Panc1 (cell line): Measurements from ENCODE around the gene GULP1. TPM values are rescaled to one million over a fixed set of nuclear protein-coding genes. Genes with fewer than 3 reads are reported as not detected.
A peak's percentile ranks its signal among the peaks of the same experiment; 100 is the strongest.

Source experiments
- ATAC-seq: fragments of 200-7000 bp; cut with Tn5 transposase; 2 replicates; pipeline ENCODE4 v1.9.1; 2020; ENCODE audit warnings: mild to moderate bottlenecking, moderate library complexity
- BruUV-seq: library from RNA; stranded (reverse); fragments of 400-500 nt; replicated peaks from 2 replicates; lab custom pipeline; 2021; lab: Mats Ljungman, UMichigan
- CTCF ChIA-PET: fragments of 300-600 bp; sonication (Branson Sonifier 250); formaldehyde crosslinking; loops from one replicate; lab custom pipeline; 2022; ENCODE audit warnings: antibody characterized with exemption; lab: Charles Lee
- POLR2A ChIA-PET: fragments of 300-600 bp; sonication (Branson Sonifier 250); formaldehyde crosslinking; loops from one replicate; lab custom pipeline; 2022; ENCODE audit warnings: antibody characterized with exemption; lab: Charles Lee
- DNase-seq: peaks from one replicate; pipeline ENCODE4 v3.0.0-alpha.2; 2010; ENCODE audit warnings: low read depth, low spot score
- H3K27ac ChIP-seq: 2 replicates; pipeline ENCODE4 v1.5.1; 2011; ENCODE audit warnings: mild to moderate bottlenecking, low read length, inconsistent platforms
- H3K27me3 ChIP-seq: fragments of 200-500 bp; sonication (Bioruptor generic); 2 replicates; pipeline ENCODE4 v1.6.0; 2014; ENCODE audit warnings: low read length, inconsistent platforms; ENCODE audit not compliant: control insufficient read depth, insufficient read depth
- H3K36me3 ChIP-seq: fragments of 200-500 bp; sonication (Bioruptor generic); 2 replicates; pipeline ENCODE4 v1.5.1; 2014; ENCODE audit warnings: inconsistent platforms, mild to moderate bottlenecking, low read length, moderate library complexity; ENCODE audit not compliant: control insufficient read depth, insufficient read depth
- H3K4me1 ChIP-seq: 2 replicates; pipeline ENCODE4 v1.5.1; 2011; ENCODE audit warnings: inconsistent platforms, mild to moderate bottlenecking, low read length, moderate library complexity; ENCODE audit not compliant: control insufficient read depth, insufficient read depth
- H3K4me3 ChIP-seq, 2 experiments: 2 replicates each; pipeline ENCODE4 v1.5.1; 2011 to 2012; ENCODE audit warnings: low read depth in 2 of 2, low read length in 2 of 2, mild to moderate bottlenecking in 2 of 2, inconsistent platforms in 1 of 2, moderate library complexity in 1 of 2
- H3K9me3 ChIP-seq: fragments of 200-500 bp; sonication (Bioruptor generic); 2 replicates; pipeline ENCODE4 v1.5.1; 2014; ENCODE audit warnings: low read depth, mild to moderate bottlenecking, inconsistent platforms, low read length, moderate library complexity; ENCODE audit not compliant: control insufficient read depth, insufficient read depth
- POLR2AphosphoS5 ChIP-seq: IDR thresholded peaks from 2 replicates; pipeline ENCODE4 v1.6.1; 2012; ENCODE audit warnings: mild to moderate bottlenecking, low read depth, low read length, moderate library complexity
- SIN3A ChIP-seq: IDR thresholded peaks from 2 replicates; pipeline ENCODE4 v1.6.1; 2012; ENCODE audit warnings: low read depth, mild to moderate bottlenecking, low read length, moderate library complexity, borderline replicate concordance; ENCODE audit not compliant: insufficient read depth
- TCF7L2 ChIP-seq: IDR thresholded peaks from 2 replicates; pipeline ENCODE4 v1.6.1; 2011; ENCODE audit warnings: mild to moderate bottlenecking, low read depth, low read length, inconsistent platforms
- in situ Hi-C: cut with HindIII; loops from 2 replicates; pipeline ENCODE4 v1.10.0; 2016; ENCODE audit warnings: low sequenced_read_pairs, low pct_unique_long_range_greater_than_20kb
- intact Hi-C: fragments of 100-400 bp; cut with micrococcal nuclease; formaldehyde crosslinking; loops from one replicate; pipeline ENCODE4 v1.10.0; 2022; ENCODE audit not compliant: unreplicated experiment
- total RNA-seq: library from RNA; stranded (reverse); gene quantifications from one replicate; pipeline ENCODE4 v1.2.1, GENCODE V29; 2021; ENCODE audit not compliant: unreplicated experiment
- TF ChIP-seq, protein P1 (sequence below), 2 experiments: IDR thresholded peaks; 2 replicates each; pipeline ENCODE4 v1.6.1; 2011 to 2012; ENCODE audit warnings: low read depth in 2 of 2, control low read depth in 1 of 2, low read length in 1 of 2, mild to moderate bottlenecking in 1 of 2, moderate library complexity in 1 of 2; ENCODE audit not compliant: insufficient read depth in 1 of 2
- TF ChIP-seq, protein P2 (sequence below): fragments of 450-650 bp; IDR thresholded peaks from 2 replicates; pipeline ENCODE4 v1.5.1; 2017; ENCODE audit warnings: mild to moderate bottlenecking

The GULP1 gene
- total RNA-seq, 1 experiment from 2014 or later: 51.5 TPM

DNA sequence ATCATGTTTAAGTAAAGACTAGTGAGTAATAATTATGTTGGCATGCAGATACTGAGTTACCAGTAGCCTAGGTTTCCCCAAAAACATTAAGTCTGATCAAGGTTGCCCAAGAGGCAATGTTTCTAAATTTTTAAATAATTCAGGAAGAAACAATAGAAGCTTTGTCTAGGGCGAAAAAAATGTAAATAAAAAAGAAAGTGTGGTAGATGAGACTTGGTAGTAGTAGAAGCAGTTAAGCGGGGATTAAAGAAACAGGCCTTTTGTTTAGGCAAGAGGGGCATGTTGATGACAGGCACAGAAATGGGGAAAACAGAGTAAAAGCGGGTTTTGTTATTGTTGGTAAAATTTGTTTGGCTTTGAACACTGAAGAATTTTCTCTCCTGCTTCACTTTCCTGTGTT is 97.2 kb downstream of the GULP1 start:
- no peaks in the 10 kb centered on the region for H3K36me3 ChIP-seq
- TSS peak; percentile 25 for BruUV-seq
- no peaks in the 10 kb centered on the region for H3K27me3 ChIP-seq
- H3K4me3 ChIP-seq: no peak overlapping the region
- in situ Hi-C loops: no loop called here
- TF ChIP-seq, protein P1, sequence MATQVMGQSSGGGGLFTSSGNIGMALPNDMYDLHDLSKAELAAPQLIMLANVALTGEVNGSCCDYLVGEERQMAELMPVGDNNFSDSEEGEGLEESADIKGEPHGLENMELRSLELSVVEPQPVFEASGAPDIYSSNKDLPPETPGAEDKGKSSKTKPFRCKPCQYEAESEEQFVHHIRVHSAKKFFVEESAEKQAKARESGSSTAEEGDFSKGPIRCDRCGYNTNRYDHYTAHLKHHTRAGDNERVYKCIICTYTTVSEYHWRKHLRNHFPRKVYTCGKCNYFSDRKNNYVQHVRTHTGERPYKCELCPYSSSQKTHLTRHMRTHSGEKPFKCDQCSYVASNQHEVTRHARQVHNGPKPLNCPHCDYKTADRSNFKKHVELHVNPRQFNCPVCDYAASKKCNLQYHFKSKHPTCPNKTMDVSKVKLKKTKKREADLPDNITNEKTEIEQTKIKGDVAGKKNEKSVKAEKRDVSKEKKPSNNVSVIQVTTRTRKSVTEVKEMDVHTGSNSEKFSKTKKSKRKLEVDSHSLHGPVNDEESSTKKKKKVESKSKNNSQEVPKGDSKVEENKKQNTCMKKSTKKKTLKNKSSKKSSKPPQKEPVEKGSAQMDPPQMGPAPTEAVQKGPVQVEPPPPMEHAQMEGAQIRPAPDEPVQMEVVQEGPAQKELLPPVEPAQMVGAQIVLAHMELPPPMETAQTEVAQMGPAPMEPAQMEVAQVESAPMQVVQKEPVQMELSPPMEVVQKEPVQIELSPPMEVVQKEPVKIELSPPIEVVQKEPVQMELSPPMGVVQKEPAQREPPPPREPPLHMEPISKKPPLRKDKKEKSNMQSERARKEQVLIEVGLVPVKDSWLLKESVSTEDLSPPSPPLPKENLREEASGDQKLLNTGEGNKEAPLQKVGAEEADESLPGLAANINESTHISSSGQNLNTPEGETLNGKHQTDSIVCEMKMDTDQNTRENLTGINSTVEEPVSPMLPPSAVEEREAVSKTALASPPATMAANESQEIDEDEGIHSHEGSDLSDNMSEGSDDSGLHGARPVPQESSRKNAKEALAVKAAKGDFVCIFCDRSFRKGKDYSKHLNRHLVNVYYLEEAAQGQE (IDR thresholded peaks at IDR 0.05; ENCODE audit: insufficient read depth in 1 of 2, low read depth in 2 of 2, low read length in 1 of 2): no peak
- TF ChIP-seq TCF7L2 (no peak), POLR2AphosphoS5 (no peak), SIN3A (no peak)
- TF ChIP-seq, protein P2, sequence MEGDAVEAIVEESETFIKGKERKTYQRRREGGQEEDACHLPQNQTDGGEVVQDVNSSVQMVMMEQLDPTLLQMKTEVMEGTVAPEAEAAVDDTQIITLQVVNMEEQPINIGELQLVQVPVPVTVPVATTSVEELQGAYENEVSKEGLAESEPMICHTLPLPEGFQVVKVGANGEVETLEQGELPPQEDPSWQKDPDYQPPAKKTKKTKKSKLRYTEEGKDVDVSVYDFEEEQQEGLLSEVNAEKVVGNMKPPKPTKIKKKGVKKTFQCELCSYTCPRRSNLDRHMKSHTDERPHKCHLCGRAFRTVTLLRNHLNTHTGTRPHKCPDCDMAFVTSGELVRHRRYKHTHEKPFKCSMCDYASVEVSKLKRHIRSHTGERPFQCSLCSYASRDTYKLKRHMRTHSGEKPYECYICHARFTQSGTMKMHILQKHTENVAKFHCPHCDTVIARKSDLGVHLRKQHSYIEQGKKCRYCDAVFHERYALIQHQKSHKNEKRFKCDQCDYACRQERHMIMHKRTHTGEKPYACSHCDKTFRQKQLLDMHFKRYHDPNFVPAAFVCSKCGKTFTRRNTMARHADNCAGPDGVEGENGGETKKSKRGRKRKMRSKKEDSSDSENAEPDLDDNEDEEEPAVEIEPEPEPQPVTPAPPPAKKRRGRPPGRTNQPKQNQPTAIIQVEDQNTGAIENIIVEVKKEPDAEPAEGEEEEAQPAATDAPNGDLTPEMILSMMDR: no peak
- intact Hi-C loops: no loop called here
- ATAC-seq: no peak
- no peaks in the 10 kb centered on the region for H3K4me1 ChIP-seq
- H3K27ac ChIP-seq: no peak overlapping the region
- H3K9me3 ChIP-seq: no peaks in the 10 kb centered on the region; the same call in 1 of the 2 replicates
- no peak for DNase-seq
- ChIA-PET POLR2A (no interaction called here), CTCF (no interaction called here)

DNA sequence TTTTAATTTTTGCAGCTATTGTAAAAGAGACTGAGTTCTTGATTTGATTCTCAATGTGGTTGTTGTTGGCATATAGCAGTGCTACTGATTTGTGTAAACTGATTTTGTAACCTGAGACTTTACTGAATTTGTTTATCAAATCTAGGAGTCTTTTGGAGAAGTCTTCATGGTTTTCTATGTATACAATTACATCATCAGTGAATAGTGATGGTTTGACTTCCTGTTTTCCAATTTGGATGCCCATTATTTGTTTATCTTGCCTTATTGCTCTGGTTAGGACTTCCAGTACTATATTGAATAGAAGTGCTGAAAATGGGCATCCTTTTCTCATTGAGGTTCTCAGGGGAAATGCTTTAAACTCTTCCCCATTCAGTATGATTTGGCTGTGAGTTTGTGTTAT is 99.7 kb downstream of the GULP1 start:
- no peak for ATAC-seq
- DNase-seq: no peak
- intact Hi-C loops: no loop called here
- in situ Hi-C loops: no loop called here
- Histone ChIP-seq H3K27ac (no peak overlapping the region), H3K9me3 (no peaks in the 10 kb centered on the region), H3K27me3 (no peaks in the 10 kb centered on the region), H3K36me3 (no peaks in the 10 kb centered on the region), H3K4me3 (no peak overlapping the region), H3K4me1 (no peaks in the 10 kb centered on the region)
- no TSS peak for BruUV-seq
- ChIA-PET POLR2A (no interaction called here), CTCF (no interaction called here)
- TF ChIP-seq, protein P2: no peak
- TF ChIP-seq TCF7L2: no peak
- TF ChIP-seq, protein P1 (IDR thresholded peaks at IDR 0.05; ENCODE audit: insufficient read depth in 1 of 2, low read depth in 2 of 2, low read length in 1 of 2): no peak
- no peak for TF ChIP-seq SIN3A
- no peak for TF ChIP-seq POLR2AphosphoS5
